ENCODE data around the gene NOMO2.
"Not testable (repeated sequence)": the region's sequence is repeated elsewhere in the genome, so short reads cannot be mapped to it uniquely, and the experiment has no call there.

DNA sequence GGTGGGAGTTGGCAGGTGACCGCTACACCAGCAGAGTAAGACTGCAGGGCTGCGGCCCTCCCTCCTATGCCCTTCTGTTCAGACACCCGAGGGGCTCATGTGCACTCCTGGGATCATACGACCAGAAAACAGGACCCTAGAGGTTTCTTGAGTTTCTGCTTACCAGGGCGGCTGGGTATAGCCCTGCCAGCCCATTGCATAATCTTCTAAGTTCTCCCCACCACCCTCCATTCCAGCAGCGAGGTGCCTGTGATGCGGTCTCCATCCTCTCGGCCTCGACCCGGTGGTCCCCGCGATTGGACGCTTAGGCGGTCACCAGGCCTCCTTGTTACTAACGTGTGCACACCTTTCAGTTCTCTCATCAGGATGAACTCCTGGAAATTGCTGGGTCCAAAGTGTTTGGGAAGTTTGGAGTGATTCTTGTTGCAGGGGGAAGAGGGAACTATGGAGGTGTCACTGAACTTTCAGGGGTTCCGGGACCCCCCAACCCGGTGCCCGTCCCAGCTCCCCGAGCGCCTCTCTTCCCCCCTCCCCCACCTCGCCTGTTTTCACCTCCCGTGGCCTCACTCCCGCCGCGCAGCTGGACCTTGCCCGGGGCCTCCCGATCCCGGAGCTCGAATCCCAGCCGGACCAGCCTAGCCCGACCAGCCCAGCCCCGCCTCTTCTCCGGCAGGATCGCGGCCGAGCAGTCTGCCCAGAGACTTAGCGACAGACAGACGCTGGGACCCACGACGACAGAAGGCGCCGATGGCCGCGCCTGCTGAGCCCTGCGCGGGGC is 8.8 kb upstream of the NOMO2 start:
- not testable (repeated sequence) for TF ChIP-seq CTCF (conservative IDR thresholded peaks at IDR 0.05); EZH2 (IDR thresholded peaks at IDR 0.05; ENCODE audit: low read depth)
